ENCODE results near the gene CHIC2.

CHIC2 gene

DNA sequence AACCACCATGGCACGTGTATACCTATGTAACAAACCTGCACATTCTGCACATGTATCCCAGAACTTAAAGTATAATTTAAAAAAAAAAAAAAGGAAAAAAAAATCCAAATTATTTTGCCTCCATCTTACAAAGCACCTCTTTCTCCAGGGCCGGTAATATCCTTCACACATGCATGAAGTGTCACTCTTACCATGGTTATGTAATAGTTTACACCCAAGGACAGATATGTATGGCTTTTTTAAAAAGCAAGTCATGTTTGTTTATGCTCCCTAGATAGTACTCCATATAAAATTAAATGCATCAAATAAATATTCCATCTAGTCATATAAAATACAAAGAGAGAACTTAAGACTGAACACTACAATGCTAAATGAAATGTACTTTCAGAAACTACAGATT is 22.5 kb downstream of the CHIC2 start (continued):
- no peak for TF ChIP-seq ZNF530 (tag by site-specific recombination; IDR thresholded peaks at IDR 0.05; ENCODE audit: low read depth)
- no peak for TF ChIP-seq ZNF830 (tag by site-specific recombination; IDR thresholded peaks at IDR 0.05; ENCODE audit: low read depth)
- TF ChIP-seq ZNF302 (tag by site-specific recombination; IDR thresholded peaks at IDR 0.05; ENCODE audit: low read depth), result no peak
- TF ChIP-seq, protein P1, sequence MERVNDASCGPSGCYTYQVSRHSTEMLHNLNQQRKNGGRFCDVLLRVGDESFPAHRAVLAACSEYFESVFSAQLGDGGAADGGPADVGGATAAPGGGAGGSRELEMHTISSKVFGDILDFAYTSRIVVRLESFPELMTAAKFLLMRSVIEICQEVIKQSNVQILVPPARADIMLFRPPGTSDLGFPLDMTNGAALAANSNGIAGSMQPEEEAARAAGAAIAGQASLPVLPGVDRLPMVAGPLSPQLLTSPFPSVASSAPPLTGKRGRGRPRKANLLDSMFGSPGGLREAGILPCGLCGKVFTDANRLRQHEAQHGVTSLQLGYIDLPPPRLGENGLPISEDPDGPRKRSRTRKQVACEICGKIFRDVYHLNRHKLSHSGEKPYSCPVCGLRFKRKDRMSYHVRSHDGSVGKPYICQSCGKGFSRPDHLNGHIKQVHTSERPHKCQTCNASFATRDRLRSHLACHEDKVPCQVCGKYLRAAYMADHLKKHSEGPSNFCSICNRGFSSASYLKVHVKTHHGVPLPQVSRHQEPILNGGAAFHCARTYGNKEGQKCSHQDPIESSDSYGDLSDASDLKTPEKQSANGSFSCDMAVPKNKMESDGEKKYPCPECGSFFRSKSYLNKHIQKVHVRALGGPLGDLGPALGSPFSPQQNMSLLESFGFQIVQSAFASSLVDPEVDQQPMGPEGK (tag by site-specific recombination; IDR thresholded peaks at IDR 0.05), result no peak
- TF ChIP-seq ZNF311 (tag by site-specific recombination; IDR thresholded peaks at IDR 0.05; ENCODE audit: borderline replicate concordance), result no peak
- no peak for TF ChIP-seq SP7 (tag by site-specific recombination; IDR thresholded peaks at IDR 0.05)
- TF ChIP-seq GFI1B (tag by site-specific recombination; IDR thresholded peaks at IDR 0.05), result no peak
- TF ChIP-seq ZNF24 (tag by site-specific recombination; IDR thresholded peaks at IDR 0.05), result no peak

GRCh38 chr4:54041100-54041499 is 23.3 kb downstream of the CHIC2 start:
- POLR2A ChIA-PET, result no interaction called here
- CTCF ChIA-PET, result interaction anchor here (0.7 kb wide), 1 partner anchor 11 kb away, joined by 3 read pairs; no protein-coding TSS in a partner anchor
- Histone ChIP-seq H3K9me3 (ENCODE audit: control insufficient read depth, insufficient read depth, low read depth, low read length) (no peaks in the 10 kb centered on the region), H3K4me1 (ENCODE audit: control insufficient read depth, insufficient read depth, low read length) (no peaks in the 10 kb centered on the region), H3K36me3 (ENCODE audit: control insufficient read depth in 2 of 2, insufficient read depth in 1 of 2, low read length in 2 of 2) (peaks cover 0 to 9% of the 10 kb centered on the region in 2 experiments; a peak in 1 of 3 replicates), H3K27ac (ENCODE audit: extremely low read depth, low read depth, low read length) (no peak overlapping the region), H3K4me3 (ENCODE audit: low read depth, low read length) (no peak overlapping the region)
- TF ChIP-seq, protein P2, sequence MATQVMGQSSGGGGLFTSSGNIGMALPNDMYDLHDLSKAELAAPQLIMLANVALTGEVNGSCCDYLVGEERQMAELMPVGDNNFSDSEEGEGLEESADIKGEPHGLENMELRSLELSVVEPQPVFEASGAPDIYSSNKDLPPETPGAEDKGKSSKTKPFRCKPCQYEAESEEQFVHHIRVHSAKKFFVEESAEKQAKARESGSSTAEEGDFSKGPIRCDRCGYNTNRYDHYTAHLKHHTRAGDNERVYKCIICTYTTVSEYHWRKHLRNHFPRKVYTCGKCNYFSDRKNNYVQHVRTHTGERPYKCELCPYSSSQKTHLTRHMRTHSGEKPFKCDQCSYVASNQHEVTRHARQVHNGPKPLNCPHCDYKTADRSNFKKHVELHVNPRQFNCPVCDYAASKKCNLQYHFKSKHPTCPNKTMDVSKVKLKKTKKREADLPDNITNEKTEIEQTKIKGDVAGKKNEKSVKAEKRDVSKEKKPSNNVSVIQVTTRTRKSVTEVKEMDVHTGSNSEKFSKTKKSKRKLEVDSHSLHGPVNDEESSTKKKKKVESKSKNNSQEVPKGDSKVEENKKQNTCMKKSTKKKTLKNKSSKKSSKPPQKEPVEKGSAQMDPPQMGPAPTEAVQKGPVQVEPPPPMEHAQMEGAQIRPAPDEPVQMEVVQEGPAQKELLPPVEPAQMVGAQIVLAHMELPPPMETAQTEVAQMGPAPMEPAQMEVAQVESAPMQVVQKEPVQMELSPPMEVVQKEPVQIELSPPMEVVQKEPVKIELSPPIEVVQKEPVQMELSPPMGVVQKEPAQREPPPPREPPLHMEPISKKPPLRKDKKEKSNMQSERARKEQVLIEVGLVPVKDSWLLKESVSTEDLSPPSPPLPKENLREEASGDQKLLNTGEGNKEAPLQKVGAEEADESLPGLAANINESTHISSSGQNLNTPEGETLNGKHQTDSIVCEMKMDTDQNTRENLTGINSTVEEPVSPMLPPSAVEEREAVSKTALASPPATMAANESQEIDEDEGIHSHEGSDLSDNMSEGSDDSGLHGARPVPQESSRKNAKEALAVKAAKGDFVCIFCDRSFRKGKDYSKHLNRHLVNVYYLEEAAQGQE (tag by site-specific recombination; IDR thresholded peaks at IDR 0.05), result no peak
- no peak for TF ChIP-seq ZNF501 (tag by site-specific recombination; IDR thresholded peaks at IDR 0.05)
- TF ChIP-seq EGR2 (tag by site-specific recombination; IDR thresholded peaks at IDR 0.05; ENCODE audit: low read depth), result no peak
- no peak for TF ChIP-seq PBX3 (CRISPR knock-in tag; IDR thresholded peaks at IDR 0.05)
- no peak for TF ChIP-seq ZNF239 (tag by site-specific recombination; IDR thresholded peaks at IDR 0.05)
- TF ChIP-seq ZNF707 (tag by site-specific recombination; IDR thresholded peaks at IDR 0.05), result no peak
- no peak for TF ChIP-seq ZSCAN18 (tag by site-specific recombination; IDR thresholded peaks at IDR 0.05)

DNA sequence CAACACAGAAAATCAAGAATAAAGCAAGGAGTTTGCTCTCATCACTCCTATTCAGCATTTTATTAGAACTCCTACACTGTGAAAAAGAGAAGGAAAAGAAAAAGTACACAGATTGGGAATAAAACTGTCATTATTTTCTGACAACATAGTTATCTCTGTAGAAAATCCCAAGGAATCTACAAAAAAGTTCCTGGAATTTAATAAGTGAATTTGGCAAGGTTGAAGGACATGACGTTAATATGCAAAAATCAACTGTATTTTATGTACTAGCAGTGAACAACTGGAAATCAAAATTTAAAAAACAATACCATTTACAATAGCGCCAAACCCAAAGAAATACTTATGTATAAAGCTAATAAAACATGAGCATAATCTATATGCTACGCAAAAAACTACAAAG is 26.3 kb downstream of the CHIC2 start:
- Histone ChIP-seq H3K27ac (ENCODE audit: extremely low read depth, low read depth, low read length) (no peak overlapping the region), H3K4me1 (ENCODE audit: control insufficient read depth, insufficient read depth, low read length) (no peaks in the 10 kb centered on the region), H3K36me3 (ENCODE audit: control insufficient read depth in 2 of 2, insufficient read depth in 1 of 2, low read length in 2 of 2) (peaks cover 0 to 9% of the 10 kb centered on the region in 2 experiments; a peak in 1 of 3 replicates), H3K4me3 (ENCODE audit: low read depth, low read length) (no peak overlapping the region), H3K9me3 (ENCODE audit: control insufficient read depth, insufficient read depth, low read depth, low read length) (no peaks in the 10 kb centered on the region)
- ChIA-PET POLR2A (no interaction called here), CTCF (no interaction called here)
- TF ChIP-seq INSM2 (tag by site-specific recombination; IDR thresholded peaks at IDR 0.05), result no peak
- no peak for TF ChIP-seq KLF9 (tag by site-specific recombination; IDR thresholded peaks at IDR 0.05; ENCODE audit: low read depth)
- TF ChIP-seq ZSCAN30 (tag by site-specific recombination; IDR thresholded peaks at IDR 0.05), result no peak
- TF ChIP-seq ZNF514 (tag by site-specific recombination; IDR thresholded peaks at IDR 0.05), result no peak
- no peak for TF ChIP-seq ZNF837 (tag by site-specific recombination; IDR thresholded peaks at IDR 0.05)
- no peak for TF ChIP-seq HOXD13 (CRISPR knock-in tag; IDR thresholded peaks at IDR 0.05; ENCODE audit: borderline replicate concordance)
